ENCODE data around the gene C9orf72.

C9orf72 gene

DNA sequence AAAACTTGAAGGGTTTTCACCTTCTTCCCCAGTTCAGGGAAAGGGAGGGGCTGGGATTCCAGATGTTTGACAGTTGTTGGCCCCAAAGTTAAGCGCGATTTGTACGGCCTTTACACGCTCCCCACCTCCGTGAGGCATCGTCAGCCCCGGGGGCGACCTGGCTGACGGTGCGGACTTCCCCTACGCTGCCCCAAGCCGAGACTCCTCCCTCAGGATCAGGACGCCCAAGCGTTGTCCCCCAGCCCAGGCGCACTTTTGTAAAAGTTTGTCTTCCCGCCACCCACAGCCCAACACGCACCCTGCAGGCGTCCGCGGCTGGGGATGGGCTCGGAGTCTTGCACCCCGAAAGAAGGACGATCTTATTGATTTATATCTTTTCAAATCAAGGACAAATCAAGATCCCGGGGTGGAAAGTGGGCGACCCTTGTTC lies 44.4 kb downstream of the C9orf72 start:
- Histone ChIP-seq H3K36me3 (ENCODE audit: control insufficient read depth, insufficient read depth, low read length) (no peaks in the 10 kb centered on the region), H3K9ac (ENCODE audit: low read length) (peak overlapping the region; percentile 77), H3K4me1 (ENCODE audit: control insufficient read depth, insufficient read depth, low read length) (peaks cover 20% of the 10 kb centered on the region), H3K27ac (ENCODE audit: low read depth, low read length) (peak overlapping the region; percentile 51; the same call in 1 of the 2 replicates), H3K4me3 (ENCODE audit: low read depth, low read length) (peak overlapping the region; percentile 75), H3K9me3 (ENCODE audit: control insufficient read depth, insufficient read depth, low read depth, low read length) (no peaks in the 10 kb centered on the region), H3K27me3 (ENCODE audit: control insufficient read depth, insufficient read depth, low read length) (peaks cover 10% of the 10 kb centered on the region; the same call in 1 of the 2 replicates)

DNA sequence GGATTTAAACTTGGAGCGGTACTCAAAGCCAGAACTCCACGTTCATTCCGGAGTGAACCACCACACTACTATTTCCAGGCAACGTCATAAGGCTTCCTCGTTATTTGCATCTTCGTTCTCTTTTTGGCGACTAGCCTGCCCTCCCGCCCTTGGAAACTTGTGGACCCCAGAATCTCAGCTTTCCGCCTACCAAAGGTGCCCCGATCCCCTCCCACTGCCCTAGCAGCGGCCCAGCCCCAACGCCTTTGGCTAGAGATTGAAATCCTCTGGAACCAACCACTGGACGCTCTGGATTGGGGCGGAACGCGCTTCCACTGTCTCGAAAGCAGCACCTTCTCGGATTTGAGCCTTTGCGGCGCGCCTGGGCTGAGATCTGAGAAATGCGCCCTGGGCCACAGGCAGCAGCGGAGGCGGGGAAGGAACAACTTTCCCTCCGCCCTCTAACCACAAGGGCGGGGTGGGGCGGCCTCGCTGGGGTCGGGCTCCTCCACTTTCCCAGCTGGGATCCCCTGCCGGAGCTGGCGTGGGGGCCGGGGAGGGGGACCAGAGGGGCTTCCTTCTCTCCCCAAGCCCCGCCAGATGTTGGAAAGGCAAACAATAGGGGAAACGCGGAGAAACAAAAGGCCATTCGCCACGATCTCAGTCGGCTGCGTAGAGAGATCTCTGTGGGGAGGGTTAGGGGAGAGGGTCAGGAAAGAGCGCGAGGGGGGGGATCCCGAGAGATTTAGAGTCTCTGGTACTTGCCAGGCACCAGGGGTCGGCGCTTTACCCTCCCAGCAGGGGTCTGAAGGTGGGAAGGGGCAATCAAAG lies 45.0 kb downstream of the C9orf72 start:
- Histone ChIP-seq H3K27me3 (ENCODE audit: control insufficient read depth, insufficient read depth, low read length) (peaks cover 10% of the 10 kb centered on the region; the same call in 1 of the 2 replicates), H3K4me1 (ENCODE audit: control insufficient read depth, insufficient read depth, low read length) (peaks cover 24% of the 10 kb centered on the region), H3K9me3 (ENCODE audit: control insufficient read depth, insufficient read depth, low read depth, low read length) (no peaks in the 10 kb centered on the region), H3K4me3 (ENCODE audit: low read depth, low read length) (peak overlapping the region; percentile 75), H3K36me3 (ENCODE audit: control insufficient read depth, insufficient read depth, low read length) (no peaks in the 10 kb centered on the region), H3K9ac (ENCODE audit: low read length) (peak overlapping the region; percentile 77), H3K27ac (ENCODE audit: low read depth, low read length) (peak overlapping the region; percentile 22; the same call in 1 of the 2 replicates)

DNA sequence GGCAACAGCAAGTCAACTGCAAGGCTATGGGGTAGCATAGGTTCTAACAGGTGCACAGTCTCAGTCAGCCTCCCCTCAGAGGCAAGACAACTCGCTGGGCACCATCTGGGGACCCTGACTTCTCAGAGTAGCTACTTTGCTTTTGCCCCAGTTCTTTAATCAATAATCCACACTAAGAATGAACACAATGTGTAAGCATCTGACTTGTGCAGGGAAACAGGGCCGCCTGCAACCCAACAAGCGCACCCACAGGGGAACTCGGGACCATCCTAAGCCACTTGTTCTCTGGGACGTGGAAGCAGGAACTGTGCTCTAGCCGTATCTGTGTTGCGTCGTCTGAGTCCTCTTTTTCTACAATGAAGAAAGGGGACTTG lies 45.6 kb downstream of the C9orf72 start:
- Histone ChIP-seq H3K9ac (ENCODE audit: low read length) (peak overlapping the region; percentile 77), H3K27ac (ENCODE audit: low read depth, low read length) (no peak overlapping the region), H3K4me1 (ENCODE audit: control insufficient read depth, insufficient read depth, low read length) (peaks cover 29% of the 10 kb centered on the region), H3K4me3 (ENCODE audit: low read depth, low read length) (peak overlapping the region; percentile 75), H3K36me3 (ENCODE audit: control insufficient read depth, insufficient read depth, low read length) (no peaks in the 10 kb centered on the region), H3K9me3 (ENCODE audit: control insufficient read depth, insufficient read depth, low read depth, low read length) (no peaks in the 10 kb centered on the region), H3K27me3 (ENCODE audit: control insufficient read depth, insufficient read depth, low read length) (peaks cover 10% of the 10 kb centered on the region; the same call in 1 of the 2 replicates)

DNA sequence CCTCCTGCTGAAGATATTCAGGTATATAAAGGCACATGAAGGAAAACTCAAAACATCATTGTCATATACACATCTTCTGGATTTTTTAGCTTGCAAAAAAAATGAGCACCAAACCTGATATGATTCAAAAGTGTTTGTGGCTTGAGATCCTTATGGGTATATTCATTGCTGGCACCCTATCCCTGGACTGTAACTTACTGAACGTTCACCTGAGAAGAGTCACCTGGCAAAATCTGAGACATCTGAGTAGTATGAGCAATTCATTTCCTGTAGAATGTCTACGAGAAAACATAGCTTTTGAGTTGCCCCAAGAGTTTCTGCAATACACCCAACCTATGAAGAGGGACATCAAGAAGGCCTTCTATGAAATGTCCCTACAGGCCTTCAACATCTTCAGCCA lies 49.0 kb downstream of the C9orf72 start, which contains the start of gene IFNK:
Gene IFNK (plus strand): TSS at position 55 of the 400 bp plus-strand sequence. CDS start 47 bp downstream, at position 102.
- Histone ChIP-seq H3K4me1 (ENCODE audit: control insufficient read depth, insufficient read depth, low read length) (peaks cover 33% of the 10 kb centered on the region), H3K9ac (ENCODE audit: low read length) (no peak within 1 kb of the TSS), H3K36me3 (ENCODE audit: control insufficient read depth, insufficient read depth, low read length) (no peaks in the 10 kb centered on the region), H3K4me3 (ENCODE audit: low read depth, low read length) (no peak within 1 kb of the TSS), H3K27me3 (ENCODE audit: control insufficient read depth, insufficient read depth, low read length) (peaks cover 10% of the 10 kb centered on the region; the same call in 1 of the 2 replicates), H3K27ac (ENCODE audit: low read depth, low read length) (no peak within 1 kb of the TSS), H3K9me3 (ENCODE audit: control insufficient read depth, insufficient read depth, low read depth, low read length) (no peaks in the 10 kb centered on the region)

DNA sequence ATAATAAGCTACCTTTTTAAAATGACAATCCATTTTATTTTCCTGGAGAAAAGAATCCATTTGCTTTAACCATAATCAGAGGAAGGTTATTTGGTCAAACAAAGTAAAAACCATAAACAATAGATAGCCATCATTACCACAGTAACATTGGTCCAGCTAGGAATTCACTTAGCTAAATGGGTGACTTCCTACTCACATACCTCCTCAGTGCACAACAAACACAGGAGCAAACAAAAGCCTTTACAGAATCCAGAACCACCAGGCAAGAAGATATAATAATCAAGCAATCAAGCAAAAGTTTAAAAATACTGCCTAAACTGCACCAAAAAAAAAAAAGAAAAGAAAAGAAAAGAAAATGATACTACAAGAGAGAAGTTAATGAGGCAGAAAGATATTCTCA lies 50.1 kb downstream of the C9orf72 start:
- H3K9me3 ChIP-seq (ENCODE audit: control insufficient read depth, insufficient read depth, low read depth, low read length) = no peaks in the 10 kb centered on the region
- H3K9ac ChIP-seq (ENCODE audit: low read length) = no peak overlapping the region
- H3K36me3 ChIP-seq (ENCODE audit: control insufficient read depth, insufficient read depth, low read length) = no peaks in the 10 kb centered on the region
- H3K4me1 ChIP-seq (ENCODE audit: control insufficient read depth, insufficient read depth, low read length) = peaks cover 33% of the 10 kb centered on the region
- no peak overlapping the region for H3K27ac ChIP-seq (ENCODE audit: low read depth, low read length)
- H3K27me3 ChIP-seq (ENCODE audit: control insufficient read depth, insufficient read depth, low read length) = peaks cover 10% of the 10 kb centered on the region; the same call in 1 of the 2 replicates
- H3K4me3 ChIP-seq (ENCODE audit: low read depth, low read length) = no peak overlapping the region

DNA sequence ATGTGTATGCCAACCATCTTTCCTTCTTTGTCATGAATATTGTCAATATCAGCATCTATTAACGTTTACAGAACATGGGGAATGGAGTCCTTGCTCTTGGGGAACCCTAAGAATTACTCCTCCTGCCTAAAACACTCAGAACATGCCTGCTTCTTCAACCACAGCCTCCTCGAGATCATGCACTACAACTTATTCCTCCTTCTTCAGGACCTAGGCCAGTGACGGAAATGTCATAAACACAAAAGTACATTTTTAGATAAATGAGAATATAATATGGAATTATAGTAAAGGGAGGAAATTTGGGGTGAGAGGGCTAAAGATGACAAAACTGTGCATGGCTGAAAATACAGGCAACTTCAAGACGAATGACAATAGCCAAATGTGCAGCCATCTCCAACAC lies 52.3 kb downstream of the C9orf72 start:
- Histone ChIP-seq H3K4me1 (ENCODE audit: control insufficient read depth, insufficient read depth, low read length) (peaks cover 22% of the 10 kb centered on the region), H3K9ac (ENCODE audit: low read length) (no peak overlapping the region), H3K36me3 (ENCODE audit: control insufficient read depth, insufficient read depth, low read length) (no peaks in the 10 kb centered on the region), H3K4me3 (ENCODE audit: low read depth, low read length) (no peak overlapping the region), H3K27me3 (ENCODE audit: control insufficient read depth, insufficient read depth, low read length) (no peaks in the 10 kb centered on the region), H3K9me3 (ENCODE audit: control insufficient read depth, insufficient read depth, low read depth, low read length) (no peaks in the 10 kb centered on the region), H3K27ac (ENCODE audit: low read depth, low read length) (no peak overlapping the region)

DNA sequence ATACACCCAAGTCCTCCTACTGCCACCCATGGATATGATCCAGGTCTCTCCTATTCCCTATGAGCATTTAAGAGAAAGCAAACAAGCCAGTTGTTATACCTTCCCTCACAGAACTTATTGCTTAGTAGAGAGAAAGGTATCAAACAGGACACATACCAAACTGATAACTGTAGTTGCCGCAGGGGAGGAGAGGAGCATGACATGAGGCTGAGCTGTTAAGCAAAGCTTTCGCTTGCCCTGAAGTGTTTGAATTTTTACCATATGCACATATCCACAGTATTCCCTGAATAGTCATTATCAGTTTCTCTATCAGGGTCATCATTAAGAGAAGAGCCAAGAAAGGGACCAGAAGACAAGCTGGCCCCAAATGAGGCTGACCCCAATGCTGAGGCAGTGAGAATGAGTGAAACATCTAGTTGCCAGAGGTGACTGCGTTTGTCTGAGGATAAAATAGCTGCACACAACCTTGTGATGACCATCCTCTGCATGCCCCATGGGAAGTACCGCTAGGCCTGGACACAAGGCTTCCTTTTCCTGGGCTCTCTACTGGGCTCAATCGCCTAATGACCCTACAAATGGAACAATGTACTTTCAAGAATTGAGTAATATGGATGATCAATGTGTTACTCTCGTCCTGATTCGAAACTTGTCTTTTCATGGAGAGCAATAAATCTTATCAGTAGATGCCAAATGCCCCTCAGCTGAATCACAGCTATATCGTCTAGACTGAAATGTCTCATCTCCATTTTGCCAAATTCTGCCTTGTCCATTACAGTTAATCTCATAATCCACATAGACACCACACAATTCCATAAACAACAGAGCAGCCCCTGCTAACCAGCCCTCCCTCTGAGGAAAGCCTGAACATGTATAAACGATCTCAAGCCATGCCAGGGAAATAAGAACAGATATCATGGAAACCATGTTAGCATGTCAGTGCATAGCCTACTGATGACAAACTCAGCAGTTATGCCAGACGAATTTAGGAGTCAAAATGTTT lies 53.5 kb downstream of the C9orf72 start:
- Histone ChIP-seq H3K27me3 (ENCODE audit: control insufficient read depth, insufficient read depth, low read length) (no peaks in the 10 kb centered on the region), H3K9ac (ENCODE audit: low read length) (no peak overlapping the region), H3K36me3 (ENCODE audit: control insufficient read depth, insufficient read depth, low read length) (no peaks in the 10 kb centered on the region), H3K27ac (ENCODE audit: low read depth, low read length) (no peak overlapping the region), H3K9me3 (ENCODE audit: control insufficient read depth, insufficient read depth, low read depth, low read length) (no peaks in the 10 kb centered on the region), H3K4me1 (ENCODE audit: control insufficient read depth, insufficient read depth, low read length) (peaks cover 18% of the 10 kb centered on the region), H3K4me3 (ENCODE audit: low read depth, low read length) (no peak overlapping the region)

DNA sequence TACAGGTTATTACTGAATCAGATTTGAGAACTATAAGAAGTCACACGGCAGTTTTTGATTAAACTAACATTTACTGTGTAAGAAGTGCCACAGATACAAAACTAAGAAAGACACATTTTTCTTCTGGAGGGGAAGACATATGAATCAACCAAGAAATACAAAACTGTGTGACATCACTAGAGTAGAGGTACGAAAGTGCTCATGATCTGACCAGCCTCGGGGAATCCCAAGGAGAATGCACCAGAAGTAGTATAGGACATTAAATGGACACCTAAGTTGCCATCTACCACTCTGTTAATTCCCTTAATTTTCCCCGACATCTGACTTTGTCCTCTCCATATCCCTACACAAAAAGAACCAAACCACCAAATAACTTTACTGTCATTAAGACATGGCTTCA lies 54.5 kb downstream of the C9orf72 start:
- no peaks in the 10 kb centered on the region for H3K27me3 ChIP-seq (ENCODE audit: control insufficient read depth, insufficient read depth, low read length)
- H3K4me1 ChIP-seq (ENCODE audit: control insufficient read depth, insufficient read depth, low read length) = peaks cover 18% of the 10 kb centered on the region
- no peaks in the 10 kb centered on the region for H3K9me3 ChIP-seq (ENCODE audit: control insufficient read depth, insufficient read depth, low read depth, low read length)
- H3K36me3 ChIP-seq (ENCODE audit: control insufficient read depth, insufficient read depth, low read length) = no peaks in the 10 kb centered on the region
- H3K27ac ChIP-seq (ENCODE audit: low read depth, low read length) = no peak overlapping the region
- H3K4me3 ChIP-seq (ENCODE audit: low read depth, low read length) = no peak overlapping the region
- no peak overlapping the region for H3K9ac ChIP-seq (ENCODE audit: low read length)

DNA sequence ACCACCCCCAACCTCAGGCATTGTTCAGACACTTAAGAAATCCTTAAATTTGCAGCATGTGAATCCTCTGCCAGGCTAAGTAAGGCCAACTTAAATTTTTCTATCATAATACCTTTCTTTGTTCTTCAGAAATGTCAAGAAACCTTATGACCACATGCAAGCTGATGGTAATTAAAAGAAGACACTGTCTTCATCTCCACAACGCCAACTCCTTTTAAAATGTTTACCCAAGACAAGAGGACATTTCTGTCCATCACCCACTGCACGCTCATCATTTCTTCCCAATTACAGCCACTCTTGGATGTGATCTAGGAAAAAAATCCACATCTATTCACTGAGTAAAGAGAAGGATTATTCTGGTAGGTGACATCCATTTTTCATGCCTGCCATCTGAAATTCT lies 55.3 kb downstream of the C9orf72 start:
- Histone ChIP-seq H3K36me3 (ENCODE audit: control insufficient read depth, insufficient read depth, low read length) (no peaks in the 10 kb centered on the region), H3K27me3 (ENCODE audit: control insufficient read depth, insufficient read depth, low read length) (no peaks in the 10 kb centered on the region), H3K9me3 (ENCODE audit: control insufficient read depth, insufficient read depth, low read depth, low read length) (no peaks in the 10 kb centered on the region), H3K9ac (ENCODE audit: low read length) (no peak overlapping the region), H3K4me1 (ENCODE audit: control insufficient read depth, insufficient read depth, low read length) (peaks cover 10% of the 10 kb centered on the region), H3K4me3 (ENCODE audit: low read depth, low read length) (no peak overlapping the region), H3K27ac (ENCODE audit: low read depth, low read length) (no peak overlapping the region)

DNA sequence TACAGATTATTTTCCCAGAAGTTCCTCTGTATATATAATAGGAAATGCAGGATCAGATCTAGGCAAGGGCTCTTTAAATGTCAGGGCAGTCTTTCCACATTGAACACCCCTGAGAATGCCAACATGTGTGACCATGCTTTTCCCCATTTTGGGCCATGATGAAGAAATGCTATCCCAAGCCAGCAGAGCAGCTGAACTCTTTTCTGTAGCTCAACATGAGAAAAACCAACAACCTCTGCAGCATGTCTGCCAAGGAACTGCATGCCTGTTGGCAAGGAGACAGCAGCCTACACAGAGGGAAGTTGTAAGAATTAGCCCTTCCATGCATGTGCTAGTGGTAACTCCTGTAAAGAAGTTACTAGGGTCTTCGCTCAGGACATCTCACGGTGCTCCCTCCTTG lies 58.7 kb downstream of the C9orf72 start:
- no peak overlapping the region for H3K9ac ChIP-seq (ENCODE audit: low read length)
- H3K27me3 ChIP-seq (ENCODE audit: control insufficient read depth, insufficient read depth, low read length) = no peaks in the 10 kb centered on the region
- H3K4me3 ChIP-seq (ENCODE audit: low read depth, low read length) = no peak overlapping the region
- peaks cover 2% of the 10 kb centered on the region; the same call in 1 of the 2 replicates for H3K4me1 ChIP-seq (ENCODE audit: control insufficient read depth, insufficient read depth, low read length)
- H3K9me3 ChIP-seq (ENCODE audit: control insufficient read depth, insufficient read depth, low read depth, low read length) = no peaks in the 10 kb centered on the region
- no peak overlapping the region for H3K27ac ChIP-seq (ENCODE audit: low read depth, low read length)
- no peaks in the 10 kb centered on the region for H3K36me3 ChIP-seq (ENCODE audit: control insufficient read depth, insufficient read depth, low read length)

All from HUES6 (cell line).